Activated T-cell treated with anti-CD3 and anti-CD28 coated beads for 48 hours (primary cell): ENCODE data around the gene TTPAL.

ENCODE experiments used
- DNase-seq: peaks from one replicate; pipeline ENCODE4 v3.0.0-alpha.2; 2020; ENCODE audit warnings: low read depth

The TTPAL gene

GRCh38 chr20:44540834-44541233 is 65.2 kb downstream of the TTPAL start:
- DNase-seq = no peak

GRCh38 chr20:44541992-44542391 is 66.3 kb downstream of the TTPAL start:
- DNase-seq = no peak

GRCh38 chr20:44542890-44543289 is 67.2 kb downstream of the TTPAL start:
- no peak for DNase-seq

GRCh38 chr20:44543358-44543757 is 67.7 kb downstream of the TTPAL start:
- DNase-seq = no peak
